ENCODE data around the gene FLT1.

GRCh38 chr13:28494778-28495537 lies at the start of gene FLT1:
- TF ChIP-seq POLR2AphosphoS5 (IDR thresholded peaks at IDR 0.05; ENCODE audit: low read depth, low read length) (no peak), TAF1 (IDR thresholded peaks at IDR 0.05; ENCODE audit: borderline replicate concordance, insufficient read depth, low read length) (no peak), REST (IDR thresholded peaks at IDR 0.05; ENCODE audit: insufficient read depth in 1 of 2, low read depth in 2 of 2, low read length in 2 of 2) (no peak)
